ENCODE results near the gene OR5AN1. TPM values are rescaled to one million over a fixed set of nuclear protein-coding genes. Genes with fewer than 3 reads are reported as not detected.
"Not testable (repeated sequence)": the region's sequence is repeated elsewhere in the genome, so short reads cannot be mapped to it uniquely, and the experiment has no call there.

OR5AN1 gene
- total RNA-seq, 1 donor = not detected

DNA sequence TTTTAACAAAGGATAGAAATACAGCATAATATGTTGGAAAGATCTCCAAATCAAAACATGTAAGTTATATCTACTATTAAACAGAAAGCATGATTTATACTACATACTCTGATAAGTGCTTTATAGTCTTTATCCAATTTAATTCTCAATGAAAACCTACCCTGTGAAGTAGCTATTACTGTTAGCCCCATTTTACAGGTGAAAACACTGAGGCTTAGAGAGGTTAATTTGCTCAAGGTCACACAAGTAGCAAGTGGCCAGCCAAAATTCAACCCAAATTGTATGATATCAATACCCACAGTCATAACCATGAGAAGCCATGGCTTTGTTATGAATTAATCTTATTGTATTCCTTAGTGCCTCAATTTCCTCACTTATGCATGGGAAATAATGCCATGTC is 675 bp upstream of the OR5AN1 start:
- no peak overlapping the region for H3K4me3 ChIP-seq (ENCODE audit: low read depth, low read length)
- TF ChIP-seq CTCF (IDR thresholded peaks at IDR 0.05; ENCODE audit: insufficient read depth, low read depth, low read length) = no peak
- DNase-seq (ENCODE audit: low read depth) = no peak

DNA sequence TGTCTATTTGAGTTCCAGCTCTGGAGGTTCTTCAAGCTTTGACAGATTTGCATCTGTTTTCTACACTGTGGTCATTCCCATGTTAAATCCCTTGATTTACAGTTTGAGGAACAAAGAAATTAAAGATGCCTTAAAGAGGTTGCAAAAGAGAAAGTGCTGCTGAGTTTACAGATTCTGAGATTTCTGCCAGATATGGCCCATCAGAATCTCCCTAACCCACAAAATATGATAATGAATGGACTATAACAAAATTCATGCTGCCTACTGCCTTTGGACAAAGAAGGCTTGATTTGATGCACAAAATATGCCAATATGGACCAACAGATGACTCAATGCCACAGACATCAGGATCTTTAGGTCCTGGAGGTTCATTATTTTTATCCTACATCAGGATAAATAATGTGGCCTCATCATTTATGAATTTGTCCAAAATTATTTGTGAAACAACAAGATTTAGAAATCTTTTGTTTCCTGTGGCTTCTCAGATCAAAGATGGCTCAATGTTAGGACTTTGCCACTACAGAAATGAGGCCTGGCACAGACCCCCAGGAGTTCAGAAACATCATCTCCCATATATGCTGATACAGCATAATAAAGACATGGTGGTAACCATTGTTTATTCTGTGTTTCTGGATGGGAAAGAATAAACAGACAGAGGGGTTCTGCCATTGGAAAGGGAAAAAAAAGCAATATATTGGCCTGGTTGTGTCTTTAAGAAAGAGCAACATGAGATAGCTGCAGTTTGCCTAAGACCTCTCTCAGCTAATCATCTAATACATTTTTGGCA is 6.7 kb downstream of the OR5AN1 start:
- no peak for DNase-seq (ENCODE audit: low read depth)
- no peak for TF ChIP-seq CTCF (IDR thresholded peaks at IDR 0.05; ENCODE audit: insufficient read depth, low read depth, low read length)
- no peak overlapping the region for H3K4me3 ChIP-seq (ENCODE audit: low read depth, low read length)

GRCh38 chr11:59368238-59369022 is 9.7 kb downstream of the OR5AN1 start:
- no peak for DNase-seq (ENCODE audit: low read depth)
- no peak overlapping the region for H3K4me3 ChIP-seq (ENCODE audit: low read depth, low read length)
- no peak for TF ChIP-seq CTCF (IDR thresholded peaks at IDR 0.05; ENCODE audit: insufficient read depth, low read depth, low read length)

DNA sequence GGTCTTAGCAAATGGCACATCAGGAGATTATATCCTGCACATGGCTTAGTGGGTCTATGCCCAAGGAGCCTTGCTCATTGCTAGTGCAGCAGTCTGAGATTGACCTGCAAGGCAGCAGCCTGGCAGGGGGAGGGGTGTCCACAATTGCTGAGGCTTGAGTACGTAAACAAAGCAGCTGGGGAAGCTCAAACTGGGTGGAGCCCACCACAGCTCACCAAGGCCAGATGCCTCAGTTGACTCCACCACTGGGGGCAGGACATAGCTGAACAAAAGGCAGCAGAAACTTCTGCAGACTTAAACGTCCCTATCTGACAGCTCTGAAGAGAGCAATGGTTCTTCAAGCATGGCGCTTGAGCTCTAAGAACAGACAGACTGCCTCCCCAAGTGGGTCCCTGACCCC is 13.6 kb downstream of the OR5AN1 start:
- H3K4me3 ChIP-seq (ENCODE audit: low read depth, low read length); DNase-seq (ENCODE audit: low read depth): not testable (repeated sequence)

GRCh38 chr11:59380263-59381059 is 21.8 kb downstream of the OR5AN1 start:
- DNase-seq (ENCODE audit: low read depth) = no peak
- no peak for TF ChIP-seq CTCF (IDR thresholded peaks at IDR 0.05; ENCODE audit: insufficient read depth, low read depth, low read length)
- H3K4me3 ChIP-seq (ENCODE audit: low read depth, low read length) = no peak overlapping the region

DNA sequence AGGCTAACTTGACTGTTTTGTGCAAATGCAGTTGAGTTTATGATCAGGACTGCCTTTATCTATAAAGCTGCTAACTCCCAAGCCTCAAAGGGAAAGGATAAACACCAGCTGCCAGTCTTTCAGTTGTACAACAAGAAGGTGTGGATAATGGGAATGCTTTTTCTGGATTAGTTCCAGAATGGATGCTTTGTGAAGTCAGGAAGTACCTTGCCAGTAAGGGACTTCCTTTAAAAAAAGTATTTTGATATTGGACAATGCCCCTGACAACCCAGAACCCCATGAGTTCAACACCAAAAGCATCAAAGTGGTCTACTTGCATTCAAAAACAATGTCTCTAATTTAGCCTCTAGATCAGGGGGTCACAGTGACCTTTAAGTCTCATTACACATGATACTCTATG is 35.5 kb downstream of the OR5AN1 start:
- no peak overlapping the region for H3K4me3 ChIP-seq (ENCODE audit: low read depth, low read length)
- no peak for TF ChIP-seq CTCF (IDR thresholded peaks at IDR 0.05; ENCODE audit: insufficient read depth, low read depth, low read length)
- DNase-seq (ENCODE audit: low read depth) = no peak
